WTC11 (cell line): Measurements from ENCODE around the gene SLC10A7. TPM values are rescaled to one million over a fixed set of nuclear protein-coding genes. Genes with fewer than 3 reads are reported as not detected.

Experiments
- ATAC-seq: fragments of 200-7000 bp; cut with Tn5 transposase; 2 replicates; pipeline ENCODE4 v1.10.0; 2021; ENCODE audit warnings: mild to moderate bottlenecking, moderate library complexity
- CTCF ChIA-PET: fragments of 300-600 bp; sonication (Branson Sonifier 250); formaldehyde crosslinking; loops from one replicate; lab custom pipeline; 2021; ENCODE audit warnings: antibody characterized with exemption; lab: Charles Lee
- POLR2A ChIA-PET: fragments of 350-600 bp; sonication (Branson Sonifier 250); formaldehyde crosslinking; loops from one replicate; lab custom pipeline; 2021; ENCODE audit warnings: antibody characterized with exemption; lab: Charles Lee
- DNase-seq: peaks from one replicate; pipeline ENCODE4 v3.0.0; 2021; ENCODE audit warnings: low spot score
- H3K27ac Mint-ChIP-seq: 2 replicates; pipeline ENCODE4 v1.8.0; 2021; ENCODE audit warnings: mixed read lengths
- H3K27me3 Mint-ChIP-seq: 2 replicates; pipeline ENCODE4 v1.8.0; 2021; ENCODE audit warnings: low read depth, mild to moderate bottlenecking, moderate library complexity, mixed read lengths
- H3K36me3 Mint-ChIP-seq: 2 replicates; pipeline ENCODE4 v1.8.0; 2021; ENCODE audit warnings: mixed read lengths
- H3K4me1 Mint-ChIP-seq: 2 replicates; pipeline ENCODE4 v1.8.0; 2022; ENCODE audit warnings: mixed read lengths
- H3K4me3 Mint-ChIP-seq: 2 replicates; pipeline ENCODE4 v1.8.0; 2021; ENCODE audit warnings: mild to moderate bottlenecking, moderate library complexity, mixed read lengths
- H3K9me3 Mint-ChIP-seq: 2 replicates; pipeline ENCODE4 v1.8.0; 2021; ENCODE audit warnings: mixed read lengths
- ARID4B ChIP-seq: sonication (generic); formaldehyde crosslinking; IDR thresholded peaks from 2 replicates; pipeline ENCODE4 v1.8.0; 2023; ENCODE audit warnings: missing genetic modification reagents, mild to moderate bottlenecking, borderline replicate concordance
- ATF2 ChIP-seq: sonication (generic); formaldehyde crosslinking; IDR thresholded peaks from 2 replicates; pipeline ENCODE4 v1.8.1; 2022; ENCODE audit warnings: low read depth, missing genetic modification reagents, borderline replicate concordance
- ATF3 ChIP-seq: sonication (generic); formaldehyde crosslinking; conservative IDR thresholded peaks from 2 replicates; pipeline ENCODE4 v1.8.1; 2022; ENCODE audit warnings: mild to moderate bottlenecking, missing genetic modification reagents
- ATF6 ChIP-seq: sonication (generic); formaldehyde crosslinking; IDR thresholded peaks from 2 replicates; pipeline ENCODE4 v1.8.1; 2023; ENCODE audit warnings: mild to moderate bottlenecking, missing genetic modification reagents
- CBFB ChIP-seq: sonication (generic); formaldehyde crosslinking; IDR thresholded peaks from 2 replicates; pipeline ENCODE4 v1.8.1; 2022; ENCODE audit warnings: mild to moderate bottlenecking, low read depth, missing genetic modification reagents
- E2F1 ChIP-seq: sonication (generic); formaldehyde crosslinking; IDR thresholded peaks from 2 replicates; pipeline ENCODE4 v1.8.0; 2022; ENCODE audit warnings: mild to moderate bottlenecking, missing genetic modification reagents
- IRF1 ChIP-seq: sonication (generic); formaldehyde crosslinking; IDR thresholded peaks from 2 replicates; pipeline ENCODE4 v1.8.0; 2023; ENCODE audit warnings: missing genetic modification reagents
- MYBL2 ChIP-seq: sonication (generic); formaldehyde crosslinking; IDR thresholded peaks from 2 replicates; pipeline ENCODE4 v1.8.1; 2023; ENCODE audit warnings: mild to moderate bottlenecking, moderate library complexity, missing genetic modification reagents
- NFATC4 ChIP-seq: fragments of 250-450 bp; sonication (Bioruptor Pico); IDR thresholded peaks from 2 replicates; pipeline ENCODE4 v1.9.0; 2021; ENCODE audit warnings: mild to moderate bottlenecking
- NR2C2 ChIP-seq: sonication (generic); formaldehyde crosslinking; IDR thresholded peaks from 2 replicates; pipeline ENCODE4 v1.8.0; 2022; ENCODE audit warnings: mild to moderate bottlenecking, missing genetic modification reagents
- STAT6 ChIP-seq: sonication (generic); formaldehyde crosslinking; conservative IDR thresholded peaks from 2 replicates; pipeline ENCODE4 v1.8.1; 2023; ENCODE audit warnings: mild to moderate bottlenecking, low read depth, missing genetic modification reagents, moderate library complexity
- TCF7 ChIP-seq: sonication (generic); formaldehyde crosslinking; IDR thresholded peaks from 2 replicates; pipeline ENCODE4 v1.8.0; 2022; ENCODE audit warnings: mild to moderate bottlenecking, low read depth, missing genetic modification reagents, moderate library complexity
- TP53 ChIP-seq: sonication (generic); formaldehyde crosslinking; IDR thresholded peaks from 2 replicates; pipeline ENCODE4 v1.8.1; 2023; ENCODE audit warnings: mild to moderate bottlenecking, missing genetic modification reagents
- ZMAT4 ChIP-seq: fragments of 250-450 bp; sonication (Bioruptor Pico); IDR thresholded peaks from 2 replicates; pipeline ENCODE4 v1.9.0; 2021; ENCODE audit warnings: mild to moderate bottlenecking
- ZNF416 ChIP-seq: fragments of 250-450 bp; sonication (Bioruptor Pico); IDR thresholded peaks from 2 replicates; pipeline ENCODE4 v1.9.0; 2021; ENCODE audit warnings: mild to moderate bottlenecking, inconsistent platforms
- ZNF423 ChIP-seq: fragments of 250-450 bp; sonication (Bioruptor Pico); IDR thresholded peaks from 2 replicates; pipeline ENCODE4 v2.1.2; 2022; ENCODE audit warnings: mild to moderate bottlenecking, moderate library complexity
- total RNA-seq: library from RNA; stranded (reverse); gene quantifications from 3 replicates; pipeline ENCODE4 v1.2.3, GENCODE V29; 2021

Gene SLC10A7
- total RNA-seq, 1 experiment from 2014 or later = 5.0 TPM

GRCh38 chr4:146235654-146236177, 286.0 kb downstream of the SLC10A7 start:
- ChIA-PET POLR2A (no interaction called here), CTCF (interaction anchor here (1.4 kb wide), 1 partner anchor 8 kb away, joined by 5 read pairs; no protein-coding TSS in a partner anchor)
- ATAC-seq = no peak
- Mint-ChIP-seq H3K9me3 (peaks cover 12% of the 10 kb centered on the region), H3K4me1 (peaks cover 13% of the 10 kb centered on the region), H3K27ac (no peak overlapping the region), H3K36me3 (no peaks in the 10 kb centered on the region), H3K27me3 (no peaks in the 10 kb centered on the region), H3K4me3 (no peak overlapping the region)
- TF ChIP-seq NFATC4 (CRISPR knock-in tag) = no peak
- no peak for TF ChIP-seq TP53 (CRISPR knock-in tag)
- no peak for TF ChIP-seq CBFB
- TF ChIP-seq ATF2 (CRISPR knock-in tag) = no peak
- no peak for TF ChIP-seq NR2C2 (CRISPR knock-in tag)
- no peak for TF ChIP-seq TCF7 (CRISPR knock-in tag)
- no peak for TF ChIP-seq ATF6 (CRISPR knock-in tag)
- no peak for TF ChIP-seq STAT6 (CRISPR knock-in tag)
- TF ChIP-seq ATF3 (CRISPR knock-in tag) = no peak
- DNase-seq = no peak

GRCh38 chr4:146232131-146232722, 289.5 kb downstream of the SLC10A7 start:
- POLR2A ChIA-PET = no interaction called here
- ATAC-seq (no peak), DNase-seq (no peak)
- H3K27ac Mint-ChIP-seq = no peak overlapping the region
- H3K36me3 Mint-ChIP-seq = no peaks in the 10 kb centered on the region
- CTCF ChIA-PET = no interaction called here
- no peaks in the 10 kb centered on the region for H3K27me3 Mint-ChIP-seq
- H3K4me3 Mint-ChIP-seq = no peak overlapping the region
- H3K4me1 Mint-ChIP-seq = peaks cover 7% of the 10 kb centered on the region
- TF ChIP-seq ZMAT4 (CRISPR knock-in tag) (no peak), ARID4B (CRISPR knock-in tag) (no peak), ZNF416 (no peak), MYBL2 (CRISPR knock-in tag) (no peak), ZNF423 (no peak), IRF1 (CRISPR knock-in tag) (no peak), E2F1 (no peak)
- H3K9me3 Mint-ChIP-seq = peaks cover 12% of the 10 kb centered on the region
